H9 (cell line): ENCODE results near the gene HOXA2. TPM values are rescaled to one million over a fixed set of nuclear protein-coding genes. Genes with fewer than 3 reads are reported as not detected.

ENCODE experiments used
- DNase-seq: peaks from one replicate; pipeline ENCODE4 v3.0.0-alpha.2; 2017
- H2AFZ ChIP-seq: one replicate; pipeline ENCODE4 v1.6.1; 2013; ENCODE audit warnings: mild to moderate bottlenecking, low read length, control low read depth, moderate library complexity
- H2AK5ac ChIP-seq: 2 replicates; pipeline ENCODE4 v1.6.1; 2013; ENCODE audit warnings: low read length, control low read depth, mixed read lengths; ENCODE audit not compliant: insufficient read length
- H2BK120ac ChIP-seq: one replicate; pipeline ENCODE4 v1.6.1; 2013; ENCODE audit warnings: low read depth, mild to moderate bottlenecking, low read length, control low read depth, inconsistent platforms; ENCODE audit not compliant: poor library complexity, severe bottlenecking
- H2BK12ac ChIP-seq: 2 replicates; pipeline ENCODE4 v1.6.1; 2013; ENCODE audit warnings: low read length, control low read depth, mixed read lengths, low read depth; ENCODE audit not compliant: insufficient read length
- H2BK15ac ChIP-seq: 2 replicates; pipeline ENCODE4 v1.6.1; 2013; ENCODE audit warnings: low read depth, low read length, control low read depth
- H2BK20ac ChIP-seq: one replicate; pipeline ENCODE4 v1.6.1; 2013; ENCODE audit warnings: low read depth, mild to moderate bottlenecking, low read length, control low read depth, inconsistent platforms; ENCODE audit not compliant: poor library complexity, severe bottlenecking
- H2BK5ac ChIP-seq: 2 replicates; pipeline ENCODE4 v1.6.1; 2013; ENCODE audit warnings: low read length, control low read depth, mixed read lengths; ENCODE audit not compliant: insufficient read length
- H3K14ac ChIP-seq: 2 replicates; pipeline ENCODE4 v1.6.1; 2013; ENCODE audit warnings: low read length, control low read depth; ENCODE audit not compliant: insufficient read depth
- H3K18ac ChIP-seq: 2 replicates; pipeline ENCODE4 v1.6.1; 2013; ENCODE audit warnings: low read depth, mild to moderate bottlenecking, mixed read lengths, low read length, control low read depth; ENCODE audit not compliant: insufficient read length
- H3K23ac ChIP-seq: 2 replicates; pipeline ENCODE4 v1.6.1; 2013; ENCODE audit warnings: low read length, control low read depth, mixed read lengths, low read depth; ENCODE audit not compliant: insufficient read length
- H3K23me2 ChIP-seq: 2 replicates; pipeline ENCODE4 v1.6.1; 2013; ENCODE audit warnings: low read depth, mild to moderate bottlenecking, mixed read lengths, low read length, control low read depth; ENCODE audit not compliant: insufficient read length, poor library complexity, severe bottlenecking
- H3K27ac ChIP-seq: 2 replicates; pipeline ENCODE4 v1.5.1; 2013; ENCODE audit warnings: low read length, control low read depth, mixed read lengths, low read depth; ENCODE audit not compliant: insufficient read length
- H3K27me3 ChIP-seq: 2 replicates; pipeline ENCODE4 v1.6.1; 2013; ENCODE audit warnings: low read length, control low read depth, inconsistent platforms; ENCODE audit not compliant: insufficient read depth
- H3K4ac ChIP-seq: 2 replicates; pipeline ENCODE4 v1.6.1; 2013; ENCODE audit warnings: low read depth, mild to moderate bottlenecking, control low read depth, inconsistent platforms, low read length, moderate library complexity
- H3K4me1 ChIP-seq: 2 replicates; pipeline ENCODE4 v1.6.1; 2013; ENCODE audit warnings: low read length, control low read depth, inconsistent platforms; ENCODE audit not compliant: insufficient read depth
- H3K4me2 ChIP-seq: 2 replicates; pipeline ENCODE4 v1.6.1; 2013; ENCODE audit warnings: low read length, control low read depth, mixed read lengths; ENCODE audit not compliant: insufficient read length, insufficient read depth
- H3K56ac ChIP-seq: 2 replicates; pipeline ENCODE4 v1.6.1; 2013; ENCODE audit warnings: low read depth, mild to moderate bottlenecking, mixed read lengths, low read length, control low read depth; ENCODE audit not compliant: insufficient read length
- H3K79me1 ChIP-seq: 2 replicates; pipeline ENCODE4 v1.6.1; 2013; ENCODE audit warnings: low read depth, mild to moderate bottlenecking, moderate library complexity, low read length, control low read depth, inconsistent platforms; ENCODE audit not compliant: insufficient read depth, poor library complexity, severe bottlenecking
- H3K79me2 ChIP-seq: 2 replicates; pipeline ENCODE4 v1.6.1; 2013; ENCODE audit warnings: low read length, control low read depth, inconsistent platforms; ENCODE audit not compliant: insufficient read depth
- H3K9ac ChIP-seq: 2 replicates; pipeline ENCODE4 v1.6.1; 2013; ENCODE audit warnings: low read length, control low read depth, mixed read lengths; ENCODE audit not compliant: insufficient read length; ENCODE audit errors: extremely low read depth
- H3K9me3 ChIP-seq: one replicate; pipeline ENCODE4 v1.6.1; 2013; ENCODE audit warnings: low read depth, low read length, inconsistent platforms; ENCODE audit not compliant: control insufficient read depth
- H3T11ph ChIP-seq: one replicate; pipeline ENCODE4 v1.6.1; 2013; ENCODE audit warnings: mild to moderate bottlenecking, low read length, control low read depth, inconsistent platforms
- H4K20me1 ChIP-seq: one replicate; pipeline ENCODE4 v1.6.1; 2013; ENCODE audit not compliant: control insufficient read depth, insufficient read length, insufficient read depth
- H4K5ac ChIP-seq: 2 replicates; pipeline ENCODE4 v1.6.1; 2013; ENCODE audit warnings: low read depth, mild to moderate bottlenecking, mixed read lengths, low read length, control low read depth; ENCODE audit not compliant: insufficient read length
- H4K8ac ChIP-seq: replicated peaks from 2 replicates; pipeline ENCODE4 v1.6.1; 2013; ENCODE audit warnings: low read length, control low read depth, mixed read lengths, low read depth; ENCODE audit not compliant: insufficient read length
- H4K91ac ChIP-seq: 2 replicates; pipeline ENCODE4 v1.6.1; 2013; ENCODE audit warnings: low read depth, mild to moderate bottlenecking, moderate library complexity, mixed read lengths, low read length, control low read depth; ENCODE audit not compliant: insufficient read length
- H3K27ac Mint-ChIP-seq, 3 experiments: 2 replicates in 2 of 3; 3 replicates in 1 of 3; pipeline ENCODE4 v1.8.0; 2020 to 2021; ENCODE audit warnings: mixed read lengths in 3 of 3, mild to moderate bottlenecking in 1 of 3, moderate library complexity in 1 of 3
- H3K27me3 Mint-ChIP-seq: 2 replicates; pipeline ENCODE4 v1.8.0; 2021; ENCODE audit warnings: low read depth, mild to moderate bottlenecking, moderate library complexity, mixed read lengths
- H3K36me3 Mint-ChIP-seq, 3 experiments: 2 replicates in 2 of 3; 3 replicates in 1 of 3; pipeline ENCODE4 v1.8.0; 2020 to 2021; ENCODE audit warnings: low read depth in 3 of 3, mixed read lengths in 3 of 3; ENCODE audit not compliant: insufficient read depth in 1 of 3
- H3K4me1 Mint-ChIP-seq, 2 experiments: 2 replicates each; pipeline ENCODE4 v1.8.0; 2020; ENCODE audit warnings: mixed read lengths in 2 of 2
- H3K4me3 Mint-ChIP-seq, 2 experiments: 2 replicates in 1 of 2; 3 replicates in 1 of 2; pipeline ENCODE4 v1.8.0; 2020 to 2021; ENCODE audit warnings: mild to moderate bottlenecking in 2 of 2, mixed read lengths in 2 of 2, moderate library complexity in 1 of 2
- H3K9me3 Mint-ChIP-seq, 2 experiments: 2 replicates in 1 of 2; 3 replicates in 1 of 2; pipeline ENCODE4 v1.8.0; 2020; ENCODE audit warnings: mild to moderate bottlenecking in 2 of 2, mixed read lengths in 2 of 2, moderate library complexity in 1 of 2
- WGBS: extraction: QIAGEN DNeasy Blood & Tissue Kit; methylation state at CpG from one replicate; pipeline ENCODE4 v1.1.7; 2013; ENCODE audit warnings: missing lambda C conversion rate, low lambda C conversion rate, mixed read lengths; ENCODE audit not compliant: insufficient read length; ENCODE audit errors: extremely low coverage; 5-methylcytosine and 5-hydroxymethylcytosine counted together
- total RNA-seq: library from RNA; stranded (reverse); gene quantifications from 2 replicates; pipeline ENCODE4 v1.2.1, GENCODE V29; 2021
- TF ChIP-seq, protein P1 (sequence below): fragments of 200-600 bp; sonication (generic); conservative IDR thresholded peaks from 3 replicates; pipeline ENCODE4 v1.8.0; 2021; ENCODE audit warnings: antibody characterized with exemption, mild to moderate bottlenecking

HOXA2 gene
- total RNA-seq, 1 experiment from 2014 or later = not detected

DNA sequence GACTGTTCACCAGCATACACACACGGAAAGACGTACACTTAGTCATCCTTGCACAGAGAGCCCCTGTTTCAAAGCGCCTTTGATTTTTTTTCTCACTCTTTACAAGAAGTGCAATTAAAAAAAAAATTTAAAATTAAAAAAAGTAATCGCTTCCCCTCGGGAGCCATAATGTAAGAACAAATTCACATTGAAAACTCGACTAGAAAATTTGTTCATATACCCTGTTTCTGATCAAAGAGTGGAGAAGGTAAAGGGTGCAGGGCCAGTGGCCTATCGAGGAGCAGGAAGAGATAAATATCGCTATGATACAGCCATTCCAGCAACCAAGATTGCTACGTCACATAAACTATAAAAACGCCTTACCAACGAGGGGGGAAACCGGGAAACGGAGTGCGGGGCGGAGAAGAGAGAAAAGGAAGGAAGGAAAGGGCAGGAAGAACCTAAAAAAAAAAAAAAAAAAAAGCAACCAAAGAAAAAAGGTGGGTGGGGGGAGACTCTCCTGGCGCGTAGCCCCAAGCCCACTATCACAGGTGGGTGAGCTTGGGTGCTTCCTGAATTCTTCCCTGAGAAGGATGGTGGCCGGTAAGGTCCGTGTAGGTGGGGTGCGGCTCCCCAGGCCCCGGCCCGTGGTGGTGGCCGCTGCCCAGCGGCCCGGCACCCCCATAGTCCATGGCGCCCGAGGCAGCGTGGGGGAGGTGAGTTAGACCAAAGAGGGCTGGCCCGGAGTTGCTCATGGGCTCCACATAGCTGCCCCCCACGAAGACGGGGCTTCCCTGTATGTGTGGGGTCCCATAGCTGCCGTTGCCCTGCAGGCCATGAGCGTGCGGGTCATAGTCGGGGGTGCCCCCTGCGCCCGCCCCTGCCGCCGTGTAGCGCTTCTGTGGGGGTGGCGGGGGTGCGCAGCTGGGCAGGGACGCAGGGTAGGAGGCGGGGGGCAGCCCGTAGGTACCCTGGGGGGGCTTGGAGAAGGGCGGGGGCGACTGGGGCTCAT is 5.2 kb upstream of the HOXA2 start:
- Histone ChIP-seq H3K4me2 (no peak overlapping the region), H3K79me1 (no peaks in the 10 kb centered on the region), H3K14ac (no peak overlapping the region), H3K56ac (no peak overlapping the region), H3K27ac (no peak overlapping the region), H2BK5ac (no peak overlapping the region), H4K91ac (no peak overlapping the region), H3T11ph (no peak overlapping the region), H3K27me3 (peaks cover 100% of the 10 kb centered on the region), H3K23me2 (no peaks in the 10 kb centered on the region), H2BK12ac (no peak overlapping the region), H3K9ac (no peak overlapping the region), H3K23ac (no peak overlapping the region), H3K18ac (no peak overlapping the region), H2BK120ac (no peak overlapping the region), H4K20me1 (peaks cover 2% of the 10 kb centered on the region), H2BK15ac (no peak overlapping the region), H4K5ac (no peak overlapping the region), H2AK5ac (no peak overlapping the region), H2AFZ (no peak overlapping the region), H3K79me2 (no peaks in the 10 kb centered on the region), H2BK20ac (no peak overlapping the region), H4K8ac (no peak overlapping the region), H3K4me1 (no peaks in the 10 kb centered on the region), H3K4ac (no peak overlapping the region), H3K9me3 (no peaks in the 10 kb centered on the region)
- Mint-ChIP-seq H3K27ac (no peak overlapping the region; a peak in 1 of 7 replicates), H3K4me1 (peaks cover 7 to 21% of the 10 kb centered on the region in 2 experiments), H3K9me3 (peaks cover 4 to 7% of the 10 kb centered on the region in 2 experiments; a peak in 4 of 5 replicates), H3K36me3 (no peaks in the 10 kb centered on the region; a peak in 1 of 7 replicates), H3K4me3 (peak overlapping the region in 1 of 2 experiments; percentile 27; a peak in 1 of 5 replicates), H3K27me3 (peaks cover 100% of the 10 kb centered on the region)
- TF ChIP-seq, protein P1, sequence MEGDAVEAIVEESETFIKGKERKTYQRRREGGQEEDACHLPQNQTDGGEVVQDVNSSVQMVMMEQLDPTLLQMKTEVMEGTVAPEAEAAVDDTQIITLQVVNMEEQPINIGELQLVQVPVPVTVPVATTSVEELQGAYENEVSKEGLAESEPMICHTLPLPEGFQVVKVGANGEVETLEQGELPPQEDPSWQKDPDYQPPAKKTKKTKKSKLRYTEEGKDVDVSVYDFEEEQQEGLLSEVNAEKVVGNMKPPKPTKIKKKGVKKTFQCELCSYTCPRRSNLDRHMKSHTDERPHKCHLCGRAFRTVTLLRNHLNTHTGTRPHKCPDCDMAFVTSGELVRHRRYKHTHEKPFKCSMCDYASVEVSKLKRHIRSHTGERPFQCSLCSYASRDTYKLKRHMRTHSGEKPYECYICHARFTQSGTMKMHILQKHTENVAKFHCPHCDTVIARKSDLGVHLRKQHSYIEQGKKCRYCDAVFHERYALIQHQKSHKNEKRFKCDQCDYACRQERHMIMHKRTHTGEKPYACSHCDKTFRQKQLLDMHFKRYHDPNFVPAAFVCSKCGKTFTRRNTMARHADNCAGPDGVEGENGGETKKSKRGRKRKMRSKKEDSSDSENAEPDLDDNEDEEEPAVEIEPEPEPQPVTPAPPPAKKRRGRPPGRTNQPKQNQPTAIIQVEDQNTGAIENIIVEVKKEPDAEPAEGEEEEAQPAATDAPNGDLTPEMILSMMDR = no peak
- no peak for DNase-seq
- WGBS = no CpG with 5 or more reads among the region's 47 CpGs
